Measurements from ENCODE around the gene SPC25.

DNA sequence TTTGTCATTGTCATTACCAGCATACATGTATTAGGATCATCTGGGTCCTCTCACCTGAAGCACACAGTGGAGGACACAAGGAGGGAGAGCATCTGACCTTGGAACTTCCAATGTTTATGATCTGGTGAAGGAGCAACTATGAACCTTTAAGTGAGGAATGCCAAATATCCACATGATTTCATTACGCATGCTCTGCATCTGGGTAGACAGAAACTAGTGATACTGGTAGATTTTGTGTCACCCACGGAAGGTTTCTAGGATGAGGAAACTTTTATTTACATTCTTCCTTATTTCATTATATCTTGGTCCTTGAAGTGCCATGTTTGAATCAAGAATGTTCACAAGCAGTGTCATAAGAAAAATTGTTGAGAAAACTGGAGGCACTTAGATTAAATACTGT lies 32.1 kb downstream of the SPC25 start:
- TF ChIP-seq, protein P1, sequence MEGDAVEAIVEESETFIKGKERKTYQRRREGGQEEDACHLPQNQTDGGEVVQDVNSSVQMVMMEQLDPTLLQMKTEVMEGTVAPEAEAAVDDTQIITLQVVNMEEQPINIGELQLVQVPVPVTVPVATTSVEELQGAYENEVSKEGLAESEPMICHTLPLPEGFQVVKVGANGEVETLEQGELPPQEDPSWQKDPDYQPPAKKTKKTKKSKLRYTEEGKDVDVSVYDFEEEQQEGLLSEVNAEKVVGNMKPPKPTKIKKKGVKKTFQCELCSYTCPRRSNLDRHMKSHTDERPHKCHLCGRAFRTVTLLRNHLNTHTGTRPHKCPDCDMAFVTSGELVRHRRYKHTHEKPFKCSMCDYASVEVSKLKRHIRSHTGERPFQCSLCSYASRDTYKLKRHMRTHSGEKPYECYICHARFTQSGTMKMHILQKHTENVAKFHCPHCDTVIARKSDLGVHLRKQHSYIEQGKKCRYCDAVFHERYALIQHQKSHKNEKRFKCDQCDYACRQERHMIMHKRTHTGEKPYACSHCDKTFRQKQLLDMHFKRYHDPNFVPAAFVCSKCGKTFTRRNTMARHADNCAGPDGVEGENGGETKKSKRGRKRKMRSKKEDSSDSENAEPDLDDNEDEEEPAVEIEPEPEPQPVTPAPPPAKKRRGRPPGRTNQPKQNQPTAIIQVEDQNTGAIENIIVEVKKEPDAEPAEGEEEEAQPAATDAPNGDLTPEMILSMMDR (IDR thresholded peaks at IDR 0.05; ENCODE audit: low read depth, low read length, missing input control): no peak
- no peak for TF ChIP-seq RAD21 (IDR thresholded peaks at IDR 0.05)
- no peak for TF ChIP-seq SP1 (IDR thresholded peaks at IDR 0.05)
- no peak for TF ChIP-seq YY1 (IDR thresholded peaks at IDR 0.05)
- TF ChIP-seq FOXA1 (IDR thresholded peaks at IDR 0.05): no peak
- no peak for TF ChIP-seq TAF1 (conservative IDR thresholded peaks at IDR 0.05)
- TF ChIP-seq GABPA (IDR thresholded peaks at IDR 0.05 in 1 of 2, conservative IDR thresholded peaks at IDR 0.05 in 1 of 2): no peak
- TF ChIP-seq JUND (IDR thresholded peaks at IDR 0.05): no peak
- TF ChIP-seq EGR1 (IDR thresholded peaks at IDR 0.05; ENCODE audit: low read depth in 2 of 2): no peak
- no peak for TF ChIP-seq HNF4G (IDR thresholded peaks at IDR 0.05)
